DMS79 (cell line): ENCODE data around the gene HIP1.
"Not testable (repeated sequence)": the region's sequence is repeated elsewhere in the genome, so short reads cannot be mapped to it uniquely, and the experiment has no call there.

ENCODE experiments used
- DNase-seq: peaks from one replicate; lab custom pipeline; 2025; lab: John Stamatoyannopoulos, UW

Gene HIP1

DNA sequence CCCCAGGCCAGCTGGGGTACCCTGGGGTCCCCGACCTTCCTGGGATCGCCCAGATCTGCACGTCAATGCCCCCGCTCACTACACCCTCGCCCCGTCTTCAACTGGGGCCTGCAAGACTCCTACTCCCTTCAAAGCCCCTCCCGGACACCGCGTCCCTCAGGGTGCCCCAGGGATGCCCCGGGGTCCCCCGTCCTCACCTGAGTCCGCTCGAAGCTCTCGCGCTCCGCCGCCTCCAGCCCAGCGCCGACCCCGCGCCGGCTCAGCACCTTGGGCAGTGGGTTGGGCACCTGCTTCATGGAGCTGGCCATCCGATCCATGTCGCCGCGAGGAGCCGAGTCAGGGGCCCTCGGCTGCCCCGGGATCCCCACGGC, at the start of gene HIP1:
Gene HIP1, minus strand, starts transcription at position 338 of the 371 bp plus-strand sequence. Its CDS starts 21 bp downstream, at position 317.
- DNase-seq: no peak

DNA sequence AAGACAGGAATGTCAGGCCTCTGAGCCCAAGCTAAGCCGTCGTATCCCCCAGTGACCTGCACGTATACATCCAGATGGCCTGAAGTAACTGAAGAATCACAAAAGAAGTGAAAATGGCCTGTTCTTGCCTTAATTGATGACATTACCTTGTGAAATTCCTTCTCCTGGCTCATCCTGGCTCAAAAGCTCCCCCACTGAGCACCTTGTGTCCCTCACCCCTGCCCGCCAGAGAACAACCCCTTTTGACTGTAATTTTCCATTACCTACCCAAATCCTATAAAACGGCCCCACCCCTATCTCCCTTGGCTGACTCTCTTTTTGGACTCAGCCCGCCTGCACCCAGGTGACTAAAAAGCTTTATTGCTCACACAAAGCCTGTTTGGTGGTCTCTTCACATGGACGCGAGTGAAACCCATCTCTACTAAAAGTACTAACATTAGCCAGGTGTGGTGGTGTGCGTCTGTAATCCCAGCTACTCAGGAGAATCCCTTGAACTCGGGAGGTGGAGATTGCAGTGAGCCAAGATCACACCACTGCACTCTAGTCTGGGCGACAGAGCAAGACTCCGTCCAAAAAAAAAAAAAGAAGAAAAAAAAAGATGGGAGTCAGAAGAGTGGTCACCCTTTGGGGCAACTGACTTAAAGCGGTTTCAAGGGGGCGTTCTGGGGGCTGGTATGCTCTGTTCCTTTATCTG, 49.6 kb upstream of the HIP1 start:
- not testable (repeated sequence) for DNase-seq

DNA sequence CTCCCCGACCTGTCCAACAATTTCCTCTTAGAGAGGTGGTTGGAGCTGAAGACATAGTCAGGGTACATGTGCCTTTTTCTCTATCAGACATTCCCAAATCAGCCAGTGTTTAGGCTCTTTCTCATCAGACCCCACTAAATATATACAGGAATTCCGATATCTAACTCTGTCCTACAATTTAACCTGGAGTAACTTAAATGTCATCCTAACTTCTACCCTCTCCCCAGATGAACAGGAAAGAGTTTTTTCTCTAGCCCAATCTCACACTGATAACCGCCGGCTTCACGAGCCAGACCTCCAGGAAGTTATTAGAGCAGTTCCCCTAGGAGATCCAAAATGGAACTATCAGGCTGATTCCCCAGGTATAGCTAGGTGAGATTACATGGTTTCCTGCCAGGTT, 44.3 kb upstream of the HIP1 start:
- not testable (repeated sequence) for DNase-seq

DNA sequence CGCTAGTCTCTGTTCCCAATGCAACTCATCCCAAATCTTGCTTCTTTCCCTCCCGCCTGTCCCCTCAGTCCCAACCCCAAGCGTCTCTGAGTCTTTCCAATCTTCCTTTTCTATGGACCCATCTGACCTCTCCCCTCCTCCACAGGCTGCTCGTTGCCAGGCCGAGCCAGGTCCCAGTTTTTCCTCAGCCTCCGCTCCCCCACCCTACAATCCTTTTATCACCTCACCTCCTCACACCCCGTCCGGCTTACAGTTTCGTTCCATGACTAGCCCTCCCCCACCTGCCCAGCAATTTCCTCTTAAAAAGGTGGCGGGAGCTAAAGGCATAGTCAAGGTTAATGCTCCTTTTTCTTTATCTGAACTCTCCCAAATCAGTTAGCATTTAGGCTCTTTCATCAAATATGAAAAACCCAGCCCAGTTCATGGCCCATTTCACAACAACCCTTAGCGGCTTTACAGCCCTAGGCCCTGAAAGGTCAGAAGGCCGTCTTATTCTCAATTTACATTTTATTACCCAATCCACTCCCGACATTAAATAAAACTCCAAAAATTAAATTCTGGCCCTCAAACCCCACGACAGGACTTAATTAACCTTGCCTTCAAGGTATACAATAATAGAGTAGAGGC, 42.0 kb upstream of the HIP1 start:
- not testable (repeated sequence) for DNase-seq

DNA sequence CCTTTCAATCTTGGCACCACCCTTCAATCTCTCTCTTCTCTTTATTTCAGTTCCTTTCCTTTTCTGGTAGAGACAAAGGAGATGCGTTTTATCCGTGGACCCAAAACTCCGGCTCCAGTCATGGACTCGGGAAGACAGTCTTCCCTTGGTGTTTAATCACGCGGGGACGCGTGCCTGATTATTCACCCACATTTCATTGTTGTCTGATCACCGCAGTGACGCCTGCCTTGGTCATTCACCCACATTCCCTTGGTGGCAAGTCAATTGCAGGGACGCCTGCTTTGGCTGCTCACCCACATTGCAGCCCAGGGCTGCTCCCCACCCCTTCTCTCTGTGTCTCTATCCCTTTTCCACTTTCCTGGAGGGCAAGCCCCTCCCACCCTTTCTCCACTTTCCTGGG, 40.8 kb upstream of the HIP1 start:
- not testable (repeated sequence) for DNase-seq

DNA sequence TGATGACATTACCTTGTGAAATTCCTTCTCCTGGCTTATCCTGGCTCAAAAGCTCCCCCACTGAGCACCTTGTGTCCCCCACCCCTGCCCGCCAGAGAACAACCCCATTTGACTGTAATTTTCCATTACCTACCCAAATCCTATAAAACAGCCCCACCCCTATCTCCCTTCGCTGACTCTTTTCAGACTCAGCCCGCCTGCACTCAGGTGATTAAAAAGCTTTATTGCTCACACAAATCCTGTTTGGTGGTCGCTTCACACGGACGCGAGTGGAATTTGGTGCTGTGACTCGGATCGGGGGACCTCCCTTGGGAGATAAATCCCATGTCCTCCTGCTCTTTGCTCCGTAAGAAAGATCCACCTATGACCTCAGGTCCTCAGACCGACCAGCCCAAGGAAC, 40.3 kb upstream of the HIP1 start:
- not testable (repeated sequence) for DNase-seq

DNA sequence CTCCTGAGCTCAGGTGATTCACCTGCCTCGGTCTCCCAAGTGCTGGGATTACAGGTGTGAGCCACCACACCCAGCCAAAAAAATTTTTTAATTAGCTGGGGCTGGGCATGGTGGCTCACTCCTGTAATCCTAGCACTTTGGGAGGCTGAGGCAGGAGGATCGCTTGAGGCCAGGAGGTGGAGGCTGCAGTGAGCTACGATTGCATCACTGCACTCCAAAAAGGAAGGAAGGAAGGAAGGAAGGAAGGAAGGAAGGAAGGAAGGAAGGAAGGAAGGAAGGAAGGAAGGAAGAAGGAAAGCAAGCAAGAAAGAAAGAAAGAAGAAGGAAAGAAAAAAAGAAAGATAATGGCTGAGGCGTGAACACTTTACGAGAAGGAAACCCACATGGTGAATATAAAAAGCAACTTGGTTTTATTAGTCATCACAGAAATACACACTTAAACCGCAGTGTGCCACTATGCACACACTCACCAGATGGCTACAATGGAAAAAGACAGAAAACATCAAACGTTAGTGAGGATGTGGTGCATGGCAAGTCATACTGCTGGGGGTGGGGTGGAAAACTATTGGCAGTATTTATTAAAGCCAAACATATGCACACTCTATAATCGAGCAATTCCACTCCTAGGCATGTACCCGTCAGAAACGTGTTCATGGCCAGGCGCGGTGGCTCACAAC, 37.7 kb upstream of the HIP1 start:
- DNase-seq: no peak

DNA sequence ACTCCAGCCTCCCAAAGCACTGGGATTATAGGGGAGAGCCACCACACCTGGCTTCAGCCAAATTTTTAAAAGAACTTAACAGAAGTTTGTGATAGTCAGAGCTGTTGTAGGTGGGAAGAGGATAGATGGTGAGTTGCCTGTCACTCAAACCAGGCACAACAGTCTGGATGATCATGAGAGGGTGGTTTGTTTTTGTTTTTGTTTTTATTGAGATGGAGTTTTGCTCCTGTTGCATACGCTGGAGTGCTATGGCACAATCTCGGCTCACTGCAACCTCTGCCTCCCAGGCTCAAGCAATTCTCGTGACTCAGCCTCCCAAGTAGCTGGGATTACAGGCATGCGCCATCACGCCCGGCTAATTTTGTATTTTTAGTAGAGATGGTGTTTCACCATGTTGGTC, 35.2 kb upstream of the HIP1 start:
- not testable (repeated sequence) for DNase-seq

DNA sequence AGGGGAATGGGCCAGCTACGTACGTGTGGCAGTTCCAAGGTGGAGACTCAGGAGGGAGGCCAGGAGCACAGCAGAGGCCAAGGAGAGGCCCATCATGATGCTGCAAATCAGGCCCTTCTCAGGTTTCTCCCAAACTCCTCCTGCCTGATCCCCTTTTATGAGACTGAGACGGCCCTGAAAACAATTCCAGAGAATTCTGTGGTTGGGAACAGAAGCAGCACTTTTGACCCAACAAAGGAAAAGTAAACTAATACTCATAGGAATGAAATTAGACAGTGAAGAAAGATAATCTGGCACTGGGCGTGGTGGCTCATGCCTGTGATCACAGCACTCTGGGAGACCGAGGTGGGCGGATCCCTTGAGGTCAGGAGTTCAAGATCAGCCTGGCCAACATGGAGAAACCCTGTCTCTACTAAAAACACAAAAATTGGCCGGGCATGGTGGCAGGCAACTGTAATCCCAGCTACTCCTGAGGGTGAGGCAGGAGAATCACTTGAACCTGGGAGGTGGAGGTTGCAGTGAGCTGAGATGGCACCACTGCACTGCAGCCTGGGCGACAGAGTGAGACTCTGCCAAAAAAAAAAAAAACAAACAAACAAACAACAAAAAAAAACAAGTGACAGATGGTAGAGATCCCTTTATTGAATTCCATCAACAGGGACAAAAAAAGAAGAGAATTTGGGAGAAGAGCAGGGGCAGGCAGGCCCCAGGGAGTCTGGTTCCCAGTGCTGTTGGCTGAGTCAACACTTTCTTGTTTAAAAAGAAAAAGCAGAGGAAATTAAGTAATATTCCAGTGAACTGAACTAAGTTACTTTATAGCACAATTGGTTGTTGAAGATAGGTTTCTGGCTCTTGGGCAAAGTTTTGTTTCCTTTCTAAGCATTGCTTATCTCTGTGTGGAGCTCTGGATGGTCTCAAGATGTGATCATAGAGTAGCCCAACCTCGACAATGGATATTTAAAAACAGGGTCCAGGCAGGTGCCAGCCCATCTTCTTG, 33.6 kb upstream of the HIP1 start, which contains the start of gene CCL26:
Gene CCL26, minus strand, starts transcription at position 131 of the 997 bp plus-strand sequence. Its CDS starts 35 bp downstream, at position 96.
- DNase-seq: no peak

DNA sequence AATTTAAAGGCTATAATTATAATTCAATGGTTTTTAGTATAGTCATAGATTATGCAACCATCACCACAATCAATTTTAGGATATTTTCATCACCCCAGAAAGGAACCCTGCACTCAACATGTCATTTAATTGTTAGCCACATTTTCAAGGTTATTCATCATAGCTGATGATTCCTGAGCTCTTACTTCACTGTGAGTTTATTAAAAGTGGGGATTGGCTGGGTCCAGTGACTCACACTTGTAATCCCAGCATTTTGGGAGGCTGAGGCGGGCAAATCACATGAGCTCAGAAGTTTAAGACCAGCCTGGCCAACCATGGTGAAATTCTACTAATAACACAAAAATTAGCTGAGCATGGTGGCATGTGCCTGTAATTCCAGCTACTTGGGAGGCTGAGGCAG, 32.5 kb upstream of the HIP1 start:
- DNase-seq: no peak

DNA sequence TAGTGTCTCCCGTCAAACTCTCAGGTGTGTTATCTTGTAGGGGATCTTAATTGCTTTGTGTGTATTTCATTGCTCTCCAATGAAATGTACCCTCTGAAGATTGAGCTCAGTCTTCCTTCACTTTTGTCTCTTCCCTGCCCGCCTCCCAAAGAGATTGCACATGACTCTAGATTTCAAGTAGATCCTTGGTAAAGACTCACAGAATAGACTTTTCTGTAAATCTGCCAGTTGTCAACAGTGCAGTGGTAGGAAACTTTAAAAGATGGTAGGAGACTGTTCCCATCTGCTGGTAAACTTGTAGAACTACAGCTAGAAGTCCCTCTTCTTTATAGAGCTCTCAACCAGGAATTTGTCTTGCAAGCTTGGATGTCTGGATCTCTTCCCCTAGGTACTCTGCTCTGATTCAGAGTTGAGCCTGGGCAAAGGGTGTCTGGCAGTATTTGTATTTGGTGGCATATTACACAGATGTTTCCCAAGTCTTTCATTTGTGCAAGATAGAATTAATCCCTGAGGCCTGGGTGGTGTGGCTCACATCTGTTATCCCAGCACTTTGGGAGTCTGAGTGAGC, 23.7 kb upstream of the HIP1 start:
- peak; percentile 48 for DNase-seq

DNA sequence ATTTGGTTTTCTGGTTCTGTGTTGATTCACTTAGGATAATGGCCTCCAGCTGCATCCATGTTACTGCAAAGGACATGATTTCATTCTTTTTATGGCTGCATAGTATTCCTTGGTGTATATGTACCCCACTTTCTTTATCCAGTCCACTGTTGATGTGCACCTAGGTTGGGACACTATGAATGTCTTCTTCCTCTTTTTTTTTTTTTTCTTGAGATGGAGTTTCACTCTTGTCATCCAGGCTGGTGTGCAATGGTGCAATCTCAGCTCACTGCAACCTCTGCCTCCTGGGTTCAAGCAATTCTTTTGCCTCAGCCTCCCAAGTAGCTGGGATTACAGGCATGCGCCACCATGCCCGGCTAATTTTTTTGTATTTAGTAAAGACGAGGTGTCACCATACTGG, 23.1 kb upstream of the HIP1 start:
- not testable (repeated sequence) for DNase-seq

DNA sequence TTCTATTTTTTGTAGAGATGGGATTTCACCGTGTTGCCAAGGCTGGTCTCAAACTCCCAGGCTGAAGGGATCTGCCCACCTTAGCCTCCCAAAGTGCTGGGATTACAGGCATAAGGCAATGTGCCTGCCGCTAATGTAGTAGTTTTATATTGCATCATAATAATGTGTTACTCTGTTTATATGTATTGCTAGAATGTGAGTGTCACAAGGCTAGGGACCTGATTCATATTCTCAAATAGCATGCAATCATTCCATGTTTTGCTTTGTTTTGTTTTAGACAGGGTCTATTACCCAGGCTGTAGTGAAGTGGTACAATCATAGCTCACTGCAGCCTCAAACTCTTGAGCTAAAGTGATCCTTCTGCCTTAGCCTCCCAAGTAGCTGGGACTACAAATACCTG, 19.8 kb upstream of the HIP1 start:
- DNase-seq: no peak

DNA sequence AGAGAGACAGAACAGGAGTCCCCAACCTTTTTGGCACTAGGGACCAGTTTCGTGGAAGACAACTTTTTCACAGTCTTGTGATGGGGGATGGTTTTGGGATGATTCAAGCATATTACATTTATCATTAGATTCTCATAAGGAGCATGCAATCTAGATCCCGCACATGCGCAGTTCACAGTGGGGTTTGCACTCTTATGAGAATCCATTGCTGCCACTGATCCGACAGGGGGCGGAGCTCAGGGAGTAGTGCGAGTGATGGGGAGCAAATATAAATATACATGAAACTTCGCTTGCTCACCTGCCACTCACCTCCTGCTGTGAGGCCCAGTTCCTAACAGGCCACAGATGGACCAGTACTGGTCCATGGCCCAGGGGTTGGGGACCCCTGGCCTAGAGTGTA, 19.1 kb upstream of the HIP1 start:
- no peak for DNase-seq

DNA sequence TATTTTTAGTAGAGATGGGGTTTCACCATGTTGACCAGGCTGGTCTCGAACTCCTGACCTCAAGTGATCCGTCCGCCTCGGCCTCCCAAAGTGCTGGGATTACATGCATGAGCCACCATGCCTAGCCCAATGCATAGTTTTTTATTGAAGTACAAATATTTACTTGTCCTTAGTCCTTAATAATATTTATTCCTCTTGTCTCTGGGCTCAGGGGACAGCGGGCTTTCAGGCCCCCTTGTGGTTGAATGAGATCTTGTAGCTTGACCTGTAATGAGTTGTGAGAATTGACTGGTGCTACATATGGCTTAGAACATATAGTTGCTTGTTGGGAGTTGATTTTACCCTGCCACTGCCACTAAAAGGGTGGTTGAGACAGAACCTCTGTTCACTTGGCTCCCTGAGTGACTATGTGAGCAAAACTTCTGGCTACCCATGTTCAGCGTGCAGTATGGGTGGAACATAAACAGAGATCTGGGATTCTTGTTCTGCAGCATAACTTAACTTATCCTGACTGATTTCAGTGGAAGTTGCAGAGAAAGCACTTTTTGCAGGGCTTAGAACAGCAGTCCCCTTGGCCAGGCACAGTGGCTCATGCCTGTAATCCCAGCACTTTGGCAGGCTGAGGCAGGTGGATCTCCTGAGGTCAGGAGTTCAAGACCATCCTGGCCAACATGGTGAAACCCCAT, 18.4 kb upstream of the HIP1 start:
- no peak for DNase-seq

DNA sequence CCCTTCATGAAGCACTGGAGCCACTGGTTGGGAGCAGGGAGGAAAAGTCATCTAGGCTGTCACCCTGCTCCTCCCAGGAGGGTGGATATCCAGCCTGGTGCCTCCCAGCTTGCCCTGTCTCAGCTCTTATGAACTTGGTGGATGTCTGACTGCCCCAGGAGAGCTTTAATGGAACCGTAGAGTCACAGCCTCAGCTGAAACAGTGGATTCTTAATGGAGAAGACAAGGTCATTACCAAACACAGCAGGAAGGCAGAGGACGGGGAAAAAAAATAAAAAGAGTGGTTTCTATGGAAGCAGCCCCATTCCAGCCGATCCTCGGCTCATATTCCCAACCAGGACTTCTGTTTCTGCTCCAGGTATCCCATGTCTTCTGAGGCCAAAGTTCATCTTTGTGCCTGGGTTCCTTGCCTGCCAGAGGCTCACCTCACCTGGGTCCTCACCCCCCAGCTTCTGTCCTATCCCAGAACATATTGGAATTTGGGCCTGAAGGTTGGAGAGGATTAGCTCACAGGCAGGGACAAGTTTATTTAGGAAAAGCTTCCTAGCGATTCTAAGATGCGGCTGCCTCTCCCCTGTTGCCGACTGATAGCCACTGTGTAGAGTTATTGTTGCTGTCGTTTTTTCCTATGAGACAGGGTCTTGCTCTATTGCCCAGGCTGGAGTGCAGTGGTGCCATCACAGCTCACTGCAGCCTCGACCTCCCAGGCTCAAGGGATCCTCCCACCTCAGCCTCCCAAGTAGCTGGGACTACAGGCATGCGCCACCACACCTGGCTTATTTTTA, 17.7 kb upstream of the HIP1 start:
- DNase-seq: no peak

DNA sequence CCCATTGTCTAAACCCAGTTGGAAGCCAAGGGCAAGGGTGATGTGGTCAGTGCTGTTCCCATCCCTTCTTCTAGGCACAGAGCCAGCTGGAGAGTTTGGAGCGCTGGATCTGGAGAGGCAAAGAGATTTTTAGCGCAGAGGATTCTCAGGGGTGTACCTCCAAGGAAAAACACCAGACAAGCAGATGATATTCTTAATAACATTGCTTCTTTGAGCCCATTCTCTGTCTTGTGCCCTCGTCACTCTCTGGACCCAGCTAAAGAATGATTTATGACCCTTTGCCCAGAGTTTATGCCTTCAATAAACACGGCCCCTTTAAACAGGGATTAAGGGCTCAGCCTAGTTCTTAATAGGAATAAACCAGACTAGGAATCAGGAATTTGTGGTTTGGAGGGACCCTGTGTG, 4.7 kb upstream of the HIP1 start:
- DNase-seq: no peak

DNA sequence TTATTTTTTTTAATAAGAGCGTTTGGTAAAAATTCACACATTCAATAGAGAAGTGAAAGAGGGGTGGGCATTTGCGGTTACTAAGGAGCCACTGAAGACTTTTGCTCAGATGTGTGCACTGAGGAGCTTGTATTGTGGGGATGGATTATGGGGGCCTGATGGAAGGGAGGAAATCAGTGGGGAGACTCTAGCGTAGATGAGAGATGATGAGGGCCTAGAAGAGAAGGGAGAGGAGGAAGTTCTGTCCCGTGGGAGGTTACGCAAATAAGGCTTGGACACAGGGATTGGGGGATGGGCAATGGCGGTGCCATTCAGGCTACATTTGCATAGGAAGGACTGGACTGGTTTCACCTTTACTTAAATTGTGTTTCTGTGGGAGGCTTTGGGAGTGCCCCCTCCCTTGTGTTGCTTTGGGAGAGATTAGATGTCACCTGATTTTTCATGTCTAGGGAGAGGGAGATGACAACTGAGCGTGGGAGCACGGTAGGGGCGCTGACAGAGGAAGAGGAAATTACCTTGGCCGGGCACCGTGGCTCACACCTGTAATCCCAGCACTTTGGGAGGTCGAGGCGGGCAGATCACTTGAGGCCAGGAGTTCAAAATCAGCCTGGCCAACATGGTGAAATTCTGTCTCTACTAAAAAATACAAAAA, 2.2 kb upstream of the HIP1 start:
- no peak for DNase-seq

DNA sequence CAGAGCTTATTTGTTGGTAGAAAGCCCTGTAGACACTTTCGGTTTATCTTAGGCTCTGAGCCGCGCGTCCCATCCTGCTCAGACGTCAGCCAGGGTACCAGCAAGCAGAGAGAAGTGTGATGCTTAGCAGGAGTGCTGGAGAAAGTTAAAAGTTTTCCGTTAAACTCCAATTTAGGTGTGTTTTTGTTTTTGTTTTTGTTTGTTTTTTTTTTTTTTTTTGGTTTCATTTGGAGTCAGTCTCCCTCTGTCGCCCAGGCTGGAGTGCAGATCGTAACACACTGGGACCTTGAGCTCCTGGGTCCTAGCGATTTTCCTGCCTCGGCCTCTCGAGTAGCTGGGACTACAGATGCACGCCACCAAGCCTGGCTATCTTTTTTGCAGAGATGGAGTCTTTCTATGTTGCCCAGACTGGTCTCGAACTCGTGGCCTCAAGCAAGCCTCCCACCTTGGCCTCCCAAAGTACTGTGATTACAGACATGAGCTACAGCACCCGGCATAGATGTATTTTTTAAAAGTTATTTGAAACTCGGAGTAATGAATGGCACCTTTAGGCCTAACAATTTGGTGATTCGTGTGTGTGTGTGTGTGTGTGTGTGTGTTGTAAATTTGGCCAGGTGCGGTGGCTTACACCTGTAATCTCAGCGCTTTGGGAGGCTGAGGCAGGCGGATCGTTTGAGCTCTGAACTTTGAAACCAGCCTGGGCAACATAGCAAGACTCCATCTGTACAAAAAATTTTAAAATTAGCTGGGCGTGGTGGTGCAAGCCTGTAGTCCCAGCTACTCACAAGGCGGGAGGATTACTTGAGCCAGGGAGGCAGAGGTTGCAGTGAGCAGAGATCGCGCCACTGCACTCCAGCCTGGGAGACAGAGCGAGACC, 1.3 kb upstream of the HIP1 start:
- no peak for DNase-seq
